Lower lobe of right lung (tissue), 2 donors: ENCODE data around the gene SHD. TPM values are rescaled to one million over a fixed set of nuclear protein-coding genes. Genes with fewer than 3 reads are reported as not detected.

Experiments
- ATAC-seq, 2 donors: fragments of 200-7000 bp; cut with Tn5 transposase; one replicate each; pipeline ENCODE4 v1.9.1; 2020 to 2022; ENCODE audit warnings: mild to moderate bottlenecking in 2 of 2, moderate library complexity in 2 of 2
- DNase-seq: peaks from one replicate; pipeline ENCODE4 v3.0.0-alpha.2; 2020
- H3K27ac ChIP-seq: fragments of 200-600 bp; one replicate; pipeline ENCODE4 v1.8.0; 2022
- H3K27me3 ChIP-seq: fragments of 200-600 bp; one replicate; pipeline ENCODE4 v1.8.0; 2022; ENCODE audit warnings: low read depth
- H3K36me3 ChIP-seq: fragments of 200-600 bp; one replicate; pipeline ENCODE4 v1.8.0; 2022; ENCODE audit warnings: mild to moderate bottlenecking
- H3K4me1 ChIP-seq: fragments of 200-600 bp; one replicate; pipeline ENCODE4 v1.8.0; 2022
- H3K4me3 ChIP-seq: fragments of 200-600 bp; one replicate; pipeline ENCODE4 v1.8.0; 2022; ENCODE audit warnings: mild to moderate bottlenecking
- H3K9me3 ChIP-seq: fragments of 200-600 bp; one replicate; pipeline ENCODE4 v1.8.0; 2022
- intact Hi-C: fragments of 100-400 bp; cut with DNase I; formaldehyde crosslinking; loops from one replicate; pipeline ENCODE4 v1.11.0; 2022
- total RNA-seq: library from RNA; stranded (reverse); fragmentation: NEBNext Ultra II Directional; extraction: Animal tissue kit (Norgen Biotek cat#: 25700); gene quantifications from one replicate; pipeline ENCODE4 v1.2.1, GENCODE V29; 2021
- TF ChIP-seq, protein P1 (sequence below): fragments of 200-600 bp; IDR thresholded peaks from one replicate; pipeline ENCODE4 v1.8.0; 2022; ENCODE audit warnings: antibody characterized with exemption, mild to moderate bottlenecking
- donor health status: DM: no; HTN: yes; CAD: no; lungs with severe emphysema.

Gene SHD
- total RNA-seq, 1 donor from 2014 or later: not detected

DNA sequence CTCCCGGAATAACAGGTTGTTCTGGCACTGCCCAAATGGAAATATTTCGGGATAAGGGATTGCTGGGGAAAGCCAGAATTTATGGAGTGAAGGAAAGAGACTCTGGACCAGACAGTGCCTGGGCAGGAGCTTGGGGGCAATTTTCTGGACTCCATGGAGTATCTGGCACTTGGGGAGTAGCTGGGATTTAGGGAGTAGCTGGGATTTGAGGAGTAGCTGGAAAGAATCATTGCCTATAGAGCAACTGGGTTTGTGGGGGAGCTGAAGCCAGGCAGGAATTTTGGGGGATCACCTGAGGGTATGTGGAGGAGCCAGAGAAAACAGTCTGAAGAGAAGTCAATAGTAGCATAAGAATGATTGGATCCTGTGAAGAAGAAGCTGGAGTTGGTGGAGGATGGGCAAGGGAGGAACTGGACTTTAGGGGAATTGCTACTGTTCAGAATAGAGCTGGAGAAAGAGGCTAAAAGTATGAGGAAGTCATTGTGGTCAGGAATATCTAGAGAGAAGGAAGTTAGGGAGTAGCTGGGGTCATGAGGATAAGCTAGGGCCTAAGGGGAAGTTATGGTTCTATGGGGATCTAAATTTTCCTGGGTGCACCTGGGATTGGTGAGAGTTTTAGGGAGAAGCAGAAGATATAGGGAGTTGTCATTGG, 40.1 kb downstream of the SHD start:
- Histone ChIP-seq H3K4me1 (no peaks in the 10 kb centered on the region), H3K36me3 (no peaks in the 10 kb centered on the region), H3K4me3 (no peak overlapping the region), H3K27me3 (no peaks in the 10 kb centered on the region), H3K27ac (no peak overlapping the region), H3K9me3 (no peaks in the 10 kb centered on the region)
- intact Hi-C loops: no loop called here
- DNase-seq (no peak), ATAC-seq (peak in 1 of 2 donors; percentile 14)
- TF ChIP-seq, protein P1, sequence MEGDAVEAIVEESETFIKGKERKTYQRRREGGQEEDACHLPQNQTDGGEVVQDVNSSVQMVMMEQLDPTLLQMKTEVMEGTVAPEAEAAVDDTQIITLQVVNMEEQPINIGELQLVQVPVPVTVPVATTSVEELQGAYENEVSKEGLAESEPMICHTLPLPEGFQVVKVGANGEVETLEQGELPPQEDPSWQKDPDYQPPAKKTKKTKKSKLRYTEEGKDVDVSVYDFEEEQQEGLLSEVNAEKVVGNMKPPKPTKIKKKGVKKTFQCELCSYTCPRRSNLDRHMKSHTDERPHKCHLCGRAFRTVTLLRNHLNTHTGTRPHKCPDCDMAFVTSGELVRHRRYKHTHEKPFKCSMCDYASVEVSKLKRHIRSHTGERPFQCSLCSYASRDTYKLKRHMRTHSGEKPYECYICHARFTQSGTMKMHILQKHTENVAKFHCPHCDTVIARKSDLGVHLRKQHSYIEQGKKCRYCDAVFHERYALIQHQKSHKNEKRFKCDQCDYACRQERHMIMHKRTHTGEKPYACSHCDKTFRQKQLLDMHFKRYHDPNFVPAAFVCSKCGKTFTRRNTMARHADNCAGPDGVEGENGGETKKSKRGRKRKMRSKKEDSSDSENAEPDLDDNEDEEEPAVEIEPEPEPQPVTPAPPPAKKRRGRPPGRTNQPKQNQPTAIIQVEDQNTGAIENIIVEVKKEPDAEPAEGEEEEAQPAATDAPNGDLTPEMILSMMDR: no peak

DNA sequence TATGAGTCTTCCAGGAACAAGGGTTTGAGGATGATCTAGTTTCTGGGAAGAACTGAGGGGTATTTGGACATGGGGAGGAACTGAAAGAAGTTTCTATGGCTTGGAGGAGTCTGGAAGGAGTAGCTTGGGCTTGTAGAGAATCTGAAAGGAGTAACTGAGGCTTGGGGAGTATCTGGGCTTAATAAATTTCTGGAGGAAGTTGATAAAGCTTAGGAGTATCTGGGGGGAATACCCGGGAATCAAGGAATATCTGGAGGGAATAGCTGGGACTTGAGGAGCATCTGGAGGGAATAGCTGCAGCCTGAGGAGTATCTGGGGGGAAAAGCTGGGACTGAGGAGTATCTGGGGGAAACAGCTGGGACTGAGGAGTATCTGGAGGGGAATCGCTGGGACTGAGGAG, 41.4 kb downstream of the SHD start:
- no peak for ATAC-seq
- intact Hi-C loops: no loop called here
- no peak overlapping the region for H3K27ac ChIP-seq
- H3K27me3 ChIP-seq: no peaks in the 10 kb centered on the region
- H3K4me3 ChIP-seq: no peak overlapping the region
- DNase-seq: no peak
- TF ChIP-seq, protein P1: no peak
- H3K36me3 ChIP-seq: no peaks in the 10 kb centered on the region
- H3K4me1 ChIP-seq: no peaks in the 10 kb centered on the region
- no peaks in the 10 kb centered on the region for H3K9me3 ChIP-seq

DNA sequence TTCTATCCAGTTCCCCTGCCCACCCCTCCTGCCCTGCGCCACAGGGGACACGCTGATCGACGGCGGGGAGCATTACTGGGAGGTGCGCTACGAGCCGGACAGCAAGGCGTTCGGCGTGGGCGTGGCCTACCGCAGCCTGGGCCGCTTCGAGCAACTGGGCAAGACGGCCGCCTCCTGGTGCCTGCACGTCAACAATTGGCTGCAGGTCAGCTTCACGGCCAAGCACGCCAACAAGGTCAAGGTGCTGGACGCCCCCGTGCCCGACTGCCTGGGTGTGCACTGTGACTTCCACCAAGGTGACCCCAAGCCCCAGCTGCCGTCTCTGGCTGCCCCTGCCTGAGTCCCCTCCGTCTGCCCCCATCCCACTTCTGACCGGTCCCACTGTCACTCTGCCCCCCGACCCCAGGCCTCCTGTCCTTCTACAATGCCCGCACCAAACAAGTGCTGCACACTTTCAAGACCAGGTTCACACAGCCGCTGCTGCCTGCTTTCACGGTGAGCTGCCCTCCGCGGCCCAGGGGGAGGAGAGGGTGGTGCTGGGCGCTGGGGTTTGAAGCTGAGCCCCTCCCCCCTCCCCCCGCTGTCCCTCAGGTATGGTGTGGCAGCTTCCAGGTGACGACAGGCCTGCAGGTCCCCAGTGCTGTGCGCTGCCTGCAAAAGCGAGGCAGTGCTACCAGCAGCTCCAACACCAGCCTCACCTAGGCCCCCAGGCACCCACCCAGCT, 44.0 kb downstream of the SHD start:
- intact Hi-C loops: no loop called here
- Histone ChIP-seq H3K27me3 (no peaks in the 10 kb centered on the region), H3K4me3 (no peak overlapping the region), H3K27ac (no peak overlapping the region), H3K36me3 (no peaks in the 10 kb centered on the region), H3K4me1 (peaks cover 13% of the 10 kb centered on the region), H3K9me3 (no peaks in the 10 kb centered on the region)
- TF ChIP-seq, protein P1: no peak
- no peak for DNase-seq
- no peak for ATAC-seq

DNA sequence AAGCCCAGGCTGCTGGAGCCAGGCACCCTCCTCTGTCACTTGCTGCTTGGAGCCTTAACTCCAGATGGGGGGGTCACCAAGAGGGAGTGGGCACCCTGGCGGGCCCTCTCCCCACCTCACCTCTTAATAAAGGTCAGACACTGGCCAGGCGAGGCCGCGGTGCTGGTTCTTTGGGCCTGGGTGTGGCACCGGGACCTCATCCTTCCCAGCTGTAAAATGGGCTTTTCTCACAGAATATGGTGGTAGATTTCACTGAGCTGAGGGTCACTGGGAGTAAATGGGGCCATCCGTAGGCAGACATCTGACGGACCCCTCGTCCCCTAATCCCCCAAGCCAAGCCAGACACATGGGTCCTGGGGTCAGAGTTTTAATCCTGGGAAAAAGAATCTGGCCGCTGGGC, 44.6 kb downstream of the SHD start:
- Histone ChIP-seq H3K4me1 (peaks cover 13% of the 10 kb centered on the region), H3K27ac (no peak overlapping the region), H3K36me3 (no peaks in the 10 kb centered on the region), H3K4me3 (no peak overlapping the region), H3K9me3 (no peaks in the 10 kb centered on the region), H3K27me3 (no peaks in the 10 kb centered on the region)
- TF ChIP-seq, protein P1: no peak
- no peak for ATAC-seq
- intact Hi-C loops: no loop called here
- no peak for DNase-seq

DNA sequence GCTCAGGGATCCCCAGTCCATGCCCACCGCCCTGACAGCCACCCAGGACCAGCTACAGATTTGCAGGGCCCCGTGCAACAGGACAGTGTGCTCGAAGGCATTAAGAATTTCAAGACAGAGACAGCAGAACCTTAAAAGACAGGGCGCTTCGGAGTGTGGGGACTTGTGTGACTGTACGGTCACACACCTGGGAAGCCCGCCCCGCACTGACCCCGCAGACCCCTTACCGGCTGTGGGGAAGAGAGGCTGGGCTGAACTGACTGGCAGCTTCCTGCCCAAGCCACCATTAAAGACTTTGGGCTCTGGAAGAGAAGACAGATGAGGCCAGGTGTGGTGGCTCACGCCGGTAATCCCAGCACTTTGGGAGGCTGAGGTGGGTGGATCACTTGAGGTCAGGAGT, 45.2 kb downstream of the SHD start:
- no peak for DNase-seq
- Histone ChIP-seq H3K4me1 (peaks cover 13% of the 10 kb centered on the region), H3K9me3 (no peaks in the 10 kb centered on the region), H3K36me3 (no peaks in the 10 kb centered on the region), H3K4me3 (no peak overlapping the region), H3K27me3 (no peaks in the 10 kb centered on the region), H3K27ac (no peak overlapping the region)
- TF ChIP-seq, protein P1: no peak
- ATAC-seq: no peak
- intact Hi-C loops: no loop called here
